K562 (cell line): ENCODE results near the gene GGNBP2. TPM values are rescaled to one million over a fixed set of nuclear protein-coding genes. Genes with fewer than 3 reads are reported as not detected.

Experiments used
- ATAC-seq: fragments of 200-7000 bp; cut with Tn5 transposase; 3 replicates; pipeline ENCODE4 v1.9.1; 2020; ENCODE audit warnings: moderate library complexity
- BruUV-seq: library from RNA; stranded (reverse); fragments of 400-500 nt; replicated peaks from 2 replicates; lab custom pipeline; 2021; lab: Mats Ljungman, UMichigan
- CTCF ChIA-PET: fragments of 300-600 bp; formaldehyde crosslinking; extraction: SDS; loops from one replicate; lab custom pipeline; 2021; ENCODE audit warnings: low intra/inter-chr PET ratio; lab: Yijun Ruan, JAX
- POLR2A ChIA-PET: fragments of 300-600, 350-650 bp; sonication (Branson Sonifier 250); formaldehyde crosslinking; extraction: SDS; loops from one replicate; lab custom pipeline; 2021; ENCODE audit warnings: antibody characterized with exemption, inconsistent platforms; lab: Yijun Ruan, JAX
- DNase-seq, 4 experiments: peaks; one replicate each; pipeline versions ENCODE4 v3.0.0 to v3.0.0-alpha.2; 2011 to 2018; ENCODE audit warnings: low spot score in 3 of 4, mixed read lengths in 3 of 4; ENCODE audit errors: extremely low read depth in 1 of 4
- FAIRE-seq: peaks from 2 replicates; lab custom pipeline; 2011; peaks lifted over from hg19 to GRCh38; lab: Jason Lieb, UNC
- H2AFZ ChIP-seq: 2 replicates; pipeline ENCODE4 v1.6.0; 2011; ENCODE audit warnings: low read depth, low read length, control low read depth, inconsistent platforms
- H3K27ac ChIP-seq: fragments of 200-600 bp; 3 replicates; pipeline ENCODE4 v1.8.0; 2011; ENCODE audit warnings: low read depth, mild to moderate bottlenecking, control low read depth, inconsistent platforms, low read length, moderate library complexity, mixed read lengths; ENCODE audit errors: extremely low read depth
- H3K27me3 ChIP-seq, 2 experiments: fragments of 300-600 bp in 1 of 2; 2 replicates in 1 of 2; 3 replicates in 1 of 2; pipeline versions ENCODE4 v1.6.0 to v1.8.0; 2011; ENCODE audit warnings: inconsistent platforms in 2 of 2, low read length in 2 of 2, mild to moderate bottlenecking in 1 of 2, mixed read lengths in 1 of 2, moderate library complexity in 1 of 2; ENCODE audit not compliant: control insufficient read depth in 2 of 2, insufficient read depth in 2 of 2
- H3K36me3 ChIP-seq: fragments of 300-600 bp; 3 replicates; pipeline ENCODE4 v1.8.0; 2011; ENCODE audit warnings: mild to moderate bottlenecking, low read length, inconsistent platforms; ENCODE audit not compliant: control insufficient read depth, insufficient read depth
- H3K4me1 ChIP-seq, 2 experiments: fragments of 200-600 bp in 1 of 2; replicated peaks in 1 of 2; 2 replicates in 1 of 2; 3 replicates in 1 of 2; pipeline versions ENCODE4 v1.5.1 to v1.8.0; 2011; ENCODE audit warnings: inconsistent platforms in 2 of 2, low read length in 2 of 2, mild to moderate bottlenecking in 1 of 2, mixed read lengths in 1 of 2, moderate library complexity in 1 of 2; ENCODE audit not compliant: control insufficient read depth in 2 of 2, insufficient read depth in 2 of 2
- H3K4me2 ChIP-seq: 2 replicates; pipeline ENCODE4 v1.6.1; 2011; ENCODE audit warnings: low read length, control low read depth, inconsistent platforms, mixed read lengths; ENCODE audit not compliant: insufficient read depth
- H3K4me3 ChIP-seq: fragments of 200-600 bp; sonication (generic), shearing (Covaris generic); 2 replicates; pipeline ENCODE4 v1.5.1; 2016; ENCODE audit warnings: control low read depth, inconsistent platforms
- H3K79me2 ChIP-seq: fragments of 200-600 bp; 3 replicates; pipeline ENCODE4 v1.8.0; 2011; ENCODE audit warnings: low read length, inconsistent platforms; ENCODE audit not compliant: control insufficient read depth, insufficient read depth
- H3K9ac ChIP-seq, 2 experiments: 2 replicates each; pipeline versions ENCODE4 v1.6.0 to v1.6.1; 2011; ENCODE audit warnings: low read depth in 2 of 2, low read length in 2 of 2, control low read depth in 1 of 2, inconsistent platforms in 1 of 2, mild to moderate bottlenecking in 1 of 2, mixed read lengths in 1 of 2; ENCODE audit not compliant: insufficient read depth in 1 of 2
- H3K9me1 ChIP-seq: one replicate; pipeline ENCODE4 v1.6.0; 2011; ENCODE audit warnings: inconsistent platforms, mild to moderate bottlenecking, low read length, moderate library complexity; ENCODE audit not compliant: control insufficient read depth, insufficient read depth
- H3K9me3 ChIP-seq: replicated peaks from 2 replicates; pipeline ENCODE4 v1.5.1; 2011; ENCODE audit warnings: low read depth, low read length, inconsistent platforms; ENCODE audit not compliant: control insufficient read depth, insufficient read depth
- H4K20me1 ChIP-seq: replicated peaks from 2 replicates; pipeline ENCODE4 v1.6.1; 2011; ENCODE audit warnings: low read length, inconsistent platforms, mixed read lengths; ENCODE audit not compliant: control insufficient read depth, insufficient read depth
- ETV1 ChIP-seq: fragments of 450-650 bp; conservative IDR thresholded peaks from 2 replicates; pipeline ENCODE4 v1.6.1; 2016; ENCODE audit warnings: missing genetic modification characterization, control low read depth, low read depth, missing compliant biosample characterization
- HES1 ChIP-seq: fragments of 450-650 bp; IDR thresholded peaks from 2 replicates; pipeline ENCODE4 v1.6.1; 2016; ENCODE audit warnings: low read depth, mild to moderate bottlenecking, moderate library complexity
- HEY1 ChIP-seq: fragments of 250-450 bp; sonication (Bioruptor Pico); IDR thresholded peaks from 2 replicates; pipeline ENCODE4 v1.5.0; 2020; ENCODE audit warnings: mild to moderate bottlenecking, moderate library complexity, borderline replicate concordance
- HLTF ChIP-seq: fragments of 450-650 bp; IDR thresholded peaks from 2 replicates; pipeline ENCODE4 v1.6.1; 2016
- HMG20A ChIP-seq: fragments of 450-650 bp; formaldehyde crosslinking; conservative IDR thresholded peaks from 2 replicates; pipeline ENCODE4 v1.4.0; 2020; ENCODE audit warnings: mild to moderate bottlenecking, mixed read lengths
- HMGXB4 ChIP-seq: sonication (generic); formaldehyde crosslinking; IDR thresholded peaks from 2 replicates; pipeline ENCODE4 v1.8.1; 2023; ENCODE audit warnings: mild to moderate bottlenecking, missing genetic modification reagents
- MTA1 ChIP-seq: fragments of 450-650 bp; IDR thresholded peaks from 2 replicates; pipeline ENCODE4 v1.6.1; 2017; ENCODE audit warnings: borderline replicate concordance
- TFAM ChIP-seq: fragments of 250-450 bp; sonication (Bioruptor Pico); conservative IDR thresholded peaks from 2 replicates; pipeline ENCODE4 v1.5.0; 2021; ENCODE audit warnings: mild to moderate bottlenecking, moderate library complexity
- ZBTB2 ChIP-seq: fragments of 450-650 bp; IDR thresholded peaks from 2 replicates; pipeline ENCODE4 v1.6.1; 2016; ENCODE audit warnings: antibody characterized with exemption
- ZNF124 ChIP-seq: sonication (generic); formaldehyde crosslinking; IDR thresholded peaks from 2 replicates; pipeline ENCODE4 v1.8.1; 2022; ENCODE audit warnings: missing genetic modification reagents
- ZNF764 ChIP-seq: fragments of 250-450 bp; sonication (Bioruptor Pico); IDR thresholded peaks from 2 replicates; pipeline ENCODE4 v1.4.0; 2020; ENCODE audit warnings: low read depth, mild to moderate bottlenecking, moderate library complexity
- ZSCAN29 ChIP-seq: fragments of 450-650 bp; IDR thresholded peaks from 2 replicates; pipeline ENCODE4 v1.6.1; 2017
- WGBS: fragments of 100-300 bp; shearing (Covaris generic); methylation state at CpG from one replicate; pipeline ENCODE4 v1.1.6; 2016; ENCODE audit warnings: low coverage, mixed read lengths; ENCODE audit not compliant: insufficient coverage; ENCODE audit errors: missing lambda C conversion rate; 5-methylcytosine and 5-hydroxymethylcytosine counted together
- in situ Hi-C: fragments of 300-500 bp; cut with MboI; formaldehyde crosslinking; loops from 4 replicates; pipeline ENCODE4 v1.15.0; 2018; ENCODE audit warnings: inconsistent platforms, mixed read lengths
- intact Hi-C: fragments of 100-400 bp; cut with micrococcal nuclease; formaldehyde crosslinking; loops from 2 replicates; pipeline ENCODE4 v1.14.2; 2022
- polyA plus RNA-seq, 8 experiments: library from polyadenylated mRNA; depleted of rRNA in 4 of 8; stranded (reverse) in 5 of 8; unstranded in 3 of 8; fragments of >200 nt; fragmentation: Nextera tagmentation in 2 of 8; fragmentation: Illumina TruSeq in 1 of 8; extraction: Ambion mirVana in 2 of 8; extraction: Trizol in 1 of 8; gene quantifications; 2 replicates each; pipeline versions ENCODE4 v1.2.1 to v1.2.3, GENCODE V29; 2011 to 2014; ENCODE audit warnings: inconsistent platforms in 1 of 8, missing spikeins in 1 of 8
- total RNA-seq, 7 experiments: library from RNA; depleted of rRNA in 6 of 7; stranded (reverse); fragments of >200 nt in 6 of 7; fragmentation: Illumina TruSeq in 2 of 7; extraction: Trizol in 2 of 7; gene quantifications; 2 replicates each; pipeline versions ENCODE4 v1.2.1 to v1.2.3, GENCODE V29; 2011 to 2021; ENCODE audit warnings: low replicate concordance in 1 of 7
- TF ChIP-seq, protein P1 (sequence below): fragments of 200-800 bp; sonication (Bioruptor generic); IDR thresholded peaks from 2 replicates; pipeline ENCODE4 v1.6.1; 2016; ENCODE audit warnings: missing genetic modification characterization, missing compliant biosample characterization

The GGNBP2 gene
- total and polyA plus RNA-seq, 9 of the 15 experiments (the other 6 are each of a cell fraction or from before 2014, with no cell fraction given): 35.7 to 96.6 (median 64.1) TPM

- WGBS: 84% methylated on average over 3 of the region's 3 CpGs
- POLR2A ChIA-PET: interaction anchor here (0.6 to 1.6 kb wide), 5 partner anchors 11 to 628 kb away, joined by 3 to 10 read pairs (median 3); partner anchors contain the start of gene MRM1
Observed at GRCh38 chr17:36612323-36612722, 67.6 kb downstream of the GGNBP2 start.

More at GRCh38 chr17:36612323-36612722, 67.6 kb downstream of the GGNBP2 start:
- DNase-seq (no peak), FAIRE-seq (no peak)
- Histone ChIP-seq H2AFZ (peak overlapping the region; percentile 76), H3K9me1 (no peaks in the 10 kb centered on the region), H3K27me3 (peaks cover 0 to 9% of the 10 kb centered on the region in 2 experiments; a peak in 1 of 5 replicates), H3K79me2 (peaks cover 2% of the 10 kb centered on the region; the same call in 1 of the 3 replicates), H3K36me3 (peaks cover 12% of the 10 kb centered on the region; the same call in 1 of the 3 replicates), H4K20me1 (no peaks in the 10 kb centered on the region; the same call in 1 of the 2 replicates)
- no TSS peak for BruUV-seq
- no peak for TF ChIP-seq ETV1 (tag)
- TF ChIP-seq ZSCAN29: no peak
- TF ChIP-seq TFAM: no peak
- no peak for TF ChIP-seq ZNF764 (CRISPR knock-in tag)
- no peak for TF ChIP-seq HES1
- TF ChIP-seq HLTF: no peak
- no peak for TF ChIP-seq HMGXB4
- TF ChIP-seq, protein P1, sequence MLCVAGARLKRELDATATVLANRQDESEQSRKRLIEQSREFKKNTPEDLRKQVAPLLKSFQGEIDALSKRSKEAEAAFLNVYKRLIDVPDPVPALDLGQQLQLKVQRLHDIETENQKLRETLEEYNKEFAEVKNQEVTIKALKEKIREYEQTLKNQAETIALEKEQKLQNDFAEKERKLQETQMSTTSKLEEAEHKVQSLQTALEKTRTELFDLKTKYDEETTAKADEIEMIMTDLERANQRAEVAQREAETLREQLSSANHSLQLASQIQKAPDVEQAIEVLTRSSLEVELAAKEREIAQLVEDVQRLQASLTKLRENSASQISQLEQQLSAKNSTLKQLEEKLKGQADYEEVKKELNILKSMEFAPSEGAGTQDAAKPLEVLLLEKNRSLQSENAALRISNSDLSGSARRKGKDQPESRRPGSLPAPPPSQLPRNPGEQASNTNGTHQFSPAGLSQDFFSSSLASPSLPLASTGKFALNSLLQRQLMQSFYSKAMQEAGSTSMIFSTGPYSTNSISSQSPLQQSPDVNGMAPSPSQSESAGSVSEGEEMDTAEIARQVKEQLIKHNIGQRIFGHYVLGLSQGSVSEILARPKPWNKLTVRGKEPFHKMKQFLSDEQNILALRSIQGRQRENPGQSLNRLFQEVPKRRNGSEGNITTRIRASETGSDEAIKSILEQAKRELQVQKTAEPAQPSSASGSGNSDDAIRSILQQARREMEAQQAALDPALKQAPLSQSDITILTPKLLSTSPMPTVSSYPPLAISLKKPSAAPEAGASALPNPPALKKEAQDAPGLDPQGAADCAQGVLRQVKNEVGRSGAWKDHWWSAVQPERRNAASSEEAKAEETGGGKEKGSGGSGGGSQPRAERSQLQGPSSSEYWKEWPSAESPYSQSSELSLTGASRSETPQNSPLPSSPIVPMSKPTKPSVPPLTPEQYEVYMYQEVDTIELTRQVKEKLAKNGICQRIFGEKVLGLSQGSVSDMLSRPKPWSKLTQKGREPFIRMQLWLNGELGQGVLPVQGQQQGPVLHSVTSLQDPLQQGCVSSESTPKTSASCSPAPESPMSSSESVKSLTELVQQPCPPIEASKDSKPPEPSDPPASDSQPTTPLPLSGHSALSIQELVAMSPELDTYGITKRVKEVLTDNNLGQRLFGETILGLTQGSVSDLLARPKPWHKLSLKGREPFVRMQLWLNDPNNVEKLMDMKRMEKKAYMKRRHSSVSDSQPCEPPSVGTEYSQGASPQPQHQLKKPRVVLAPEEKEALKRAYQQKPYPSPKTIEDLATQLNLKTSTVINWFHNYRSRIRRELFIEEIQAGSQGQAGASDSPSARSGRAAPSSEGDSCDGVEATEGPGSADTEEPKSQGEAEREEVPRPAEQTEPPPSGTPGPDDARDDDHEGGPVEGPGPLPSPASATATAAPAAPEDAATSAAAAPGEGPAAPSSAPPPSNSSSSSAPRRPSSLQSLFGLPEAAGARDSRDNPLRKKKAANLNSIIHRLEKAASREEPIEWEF: no peak
- no peak for TF ChIP-seq ZNF124 (CRISPR knock-in tag)
- no peak for TF ChIP-seq MTA1
- no peak for TF ChIP-seq HMG20A (CRISPR knock-in tag)
- TF ChIP-seq ZBTB2: no peak
- no peak for TF ChIP-seq HEY1 (CRISPR knock-in tag)
- TF ChIP-seq, all 486 proteins: peak for 0
- no peak overlapping the region for H3K4me3 ChIP-seq
- H3K9me3 ChIP-seq: no peaks in the 10 kb centered on the region
- CTCF ChIA-PET: interaction anchor here (1.1 kb wide), 1 partner anchor 9 kb away, joined by 3 read pairs; no protein-coding TSS in a partner anchor
- H3K4me1 ChIP-seq: peaks cover 26 to 32% of the 10 kb centered on the region in 2 experiments; a peak in 4 of 5 replicates
- H3K9ac ChIP-seq: peak overlapping the region; percentile 30 to 47; a peak in 2 of 4 replicates
- in situ Hi-C loops (loop anchor here (10.0 kb wide), 1 partner anchor 632 kb away; no protein-coding TSS in a partner anchor), intact Hi-C loops (no loop called here)
- ATAC-seq: no peak
- H3K4me2 ChIP-seq: peak overlapping the region; percentile 57; the same call in 1 of the 2 replicates
- H3K27ac ChIP-seq: peak overlapping the region; percentile 62; the same call in 2 of the 3 replicates
